Coronary artery (tissue), 2 donors: ENCODE data around the gene TRAF4.
A peak's percentile ranks its signal among the peaks of the same experiment; 100 is the strongest.
"Not testable (repeated sequence)": the region's sequence is repeated elsewhere in the genome, so short reads cannot be mapped to it uniquely, and the experiment has no call there.

Source experiments
- DNase-seq: peaks from one replicate; pipeline ENCODE4 v3.0.0-alpha.2; 2017; ENCODE audit warnings: low spot score
- H3K27ac ChIP-seq, 2 donors: fragments of 200-600 bp; sonication (generic); one replicate each; pipeline ENCODE4 v1.5.1; 2016 to 2019
- H3K4me3 ChIP-seq: fragments of 200-600 bp; sonication (generic); 2 replicates; pipeline ENCODE4 v1.5.1; 2016; ENCODE audit warnings: mild to moderate bottlenecking, moderate library complexity
- CTCF ChIP-seq: fragments of 200-600 bp; sonication (generic); IDR thresholded peaks from one replicate; pipeline ENCODE4 v1.5.1; 2019; ENCODE audit warnings: antibody characterized with exemption

The TRAF4 gene

GRCh38 chr17:28722417-28723158, 21.2 kb upstream of the TRAF4 start:
- DNase-seq, result no peak
- TF ChIP-seq CTCF, result no peak
- Histone ChIP-seq H3K4me3 (no peak overlapping the region), H3K27ac (no peak overlapping the region)

- Histone ChIP-seq H3K4me3 (no peak overlapping the region), H3K27ac (no peak overlapping the region)
- TF ChIP-seq CTCF, result no peak
- no peak for DNase-seq
Measured at GRCh38 chr17:28723159-28723835, 20.5 kb upstream of the TRAF4 start.

- not testable (repeated sequence) for H3K27ac ChIP-seq, H3K4me3 ChIP-seq, DNase-seq
Measured at GRCh38 chr17:28723836-28724499, 19.8 kb upstream of the TRAF4 start.

GRCh38 chr17:28724500-28725165, 19.2 kb upstream of the TRAF4 start:
- H3K4me3 ChIP-seq, result peak overlapping the region; percentile 87
- peak overlapping the region in 1 of 2 donors; percentile 99 for H3K27ac ChIP-seq
- DNase-seq, result no peak
- no peak for TF ChIP-seq CTCF

- no peak for TF ChIP-seq CTCF
- no peak for DNase-seq
- Histone ChIP-seq H3K4me3 (peak overlapping the region; percentile 87), H3K27ac (peak overlapping the region in 1 of 2 donors; percentile 99)
Measured at GRCh38 chr17:28725166-28725659, 18.6 kb upstream of the TRAF4 start.

- DNase-seq, result no peak
- peak overlapping the region; percentile 21 to 99 for H3K27ac ChIP-seq
- no peak for TF ChIP-seq CTCF
- H3K4me3 ChIP-seq, result peak overlapping the region; percentile 87
Measured at GRCh38 chr17:28725660-28726225, 18.1 kb upstream of the TRAF4 start.

- H3K27ac ChIP-seq, result peak within 1 kb of the TSS; percentile 21 to 99
- DNase-seq, result peak; percentile 88
- TF ChIP-seq CTCF, result no peak
- peak within 1 kb of the TSS; percentile 87 for H3K4me3 ChIP-seq
Measured at GRCh38 chr17:28726226-28726626, 17.6 kb upstream of the TRAF4 start, which contains the start of gene TLCD1. TLCD1 (minus strand) TSS chr17:28726233; CDS start chr17:28726097, 136 bp downstream.
